Mammary epithelial cell (primary cell): ENCODE results near the gene GOLGA6B.
"Not testable (repeated sequence)": the region's sequence is repeated elsewhere in the genome, so short reads cannot be mapped to it uniquely, and the experiment has no call there.

ENCODE experiments used
- CTCF ChIP-seq, 2 donors: IDR thresholded peaks in 1 of 2; conservative IDR thresholded peaks in 1 of 2; 2 replicates each; pipeline ENCODE4 v1.5.1; 2011 to 2012; ENCODE audit warnings: inconsistent platforms in 2 of 2, low read length in 2 of 2, mild to moderate bottlenecking in 2 of 2, control low read depth in 1 of 2, low read depth in 1 of 2; ENCODE audit not compliant: insufficient read depth in 1 of 2; ENCODE audit errors: extremely low read depth in 1 of 2
- EZH2 ChIP-seq: IDR thresholded peaks from 2 replicates; pipeline ENCODE4 v1.6.1; 2012; ENCODE audit warnings: low read length, inconsistent platforms, borderline replicate concordance

- not testable (repeated sequence) for TF ChIP-seq EZH2
- TF ChIP-seq CTCF (conservative IDR thresholded peaks at IDR 0.05 in 1 of 2, IDR thresholded peaks at IDR 0.05 in 1 of 2; ENCODE audit: extremely low read depth in 1 of 2, insufficient read depth in 1 of 2, low read depth in 1 of 2, low read length in 2 of 2): peak; percentile 62 to 66
These were observed 16.3 kb downstream of the GOLGA6B start for GRCh38 chr15:72670656-72671352.
